K562 (cell line): ENCODE results near the gene RWDD3. TPM values are rescaled to one million over a fixed set of nuclear protein-coding genes. Genes with fewer than 3 reads are reported as not detected.
A peak's percentile ranks its signal among the peaks of the same experiment; 100 is the strongest.

Experiments
- ATAC-seq: fragments of 200-7000 bp; cut with Tn5 transposase; 3 replicates; pipeline ENCODE4 v1.9.1; 2020; ENCODE audit warnings: moderate library complexity
- BruUV-seq: library from RNA; stranded (reverse); fragments of 400-500 nt; replicated peaks from 2 replicates; lab custom pipeline; 2021; lab: Mats Ljungman, UMichigan
- CTCF ChIA-PET: fragments of 300-600 bp; formaldehyde crosslinking; extraction: SDS; loops from one replicate; lab custom pipeline; 2021; ENCODE audit warnings: low intra/inter-chr PET ratio; lab: Yijun Ruan, JAX
- POLR2A ChIA-PET: fragments of 300-600, 350-650 bp; sonication (Branson Sonifier 250); formaldehyde crosslinking; extraction: SDS; loops from one replicate; lab custom pipeline; 2021; ENCODE audit warnings: antibody characterized with exemption, inconsistent platforms; lab: Yijun Ruan, JAX
- DNase-seq, 4 experiments: peaks; one replicate each; pipeline versions ENCODE4 v3.0.0 to v3.0.0-alpha.2; 2011 to 2018; ENCODE audit warnings: low spot score in 3 of 4, mixed read lengths in 3 of 4; ENCODE audit errors: extremely low read depth in 1 of 4
- FAIRE-seq: peaks from 2 replicates; lab custom pipeline; 2011; peaks lifted over from hg19 to GRCh38; lab: Jason Lieb, UNC
- H2AFZ ChIP-seq: 2 replicates; pipeline ENCODE4 v1.6.0; 2011; ENCODE audit warnings: low read depth, low read length, control low read depth, inconsistent platforms
- H3K27ac ChIP-seq: fragments of 200-600 bp; 3 replicates; pipeline ENCODE4 v1.8.0; 2011; ENCODE audit warnings: low read depth, mild to moderate bottlenecking, control low read depth, inconsistent platforms, low read length, moderate library complexity, mixed read lengths; ENCODE audit errors: extremely low read depth
- H3K27me3 ChIP-seq, 2 experiments: fragments of 300-600 bp in 1 of 2; 2 replicates in 1 of 2; 3 replicates in 1 of 2; pipeline versions ENCODE4 v1.6.0 to v1.8.0; 2011; ENCODE audit warnings: inconsistent platforms in 2 of 2, low read length in 2 of 2, mild to moderate bottlenecking in 1 of 2, mixed read lengths in 1 of 2, moderate library complexity in 1 of 2; ENCODE audit not compliant: control insufficient read depth in 2 of 2, insufficient read depth in 2 of 2
- H3K36me3 ChIP-seq: fragments of 300-600 bp; 3 replicates; pipeline ENCODE4 v1.8.0; 2011; ENCODE audit warnings: mild to moderate bottlenecking, low read length, inconsistent platforms; ENCODE audit not compliant: control insufficient read depth, insufficient read depth
- H3K4me1 ChIP-seq, 2 experiments: fragments of 200-600 bp in 1 of 2; replicated peaks in 1 of 2; 2 replicates in 1 of 2; 3 replicates in 1 of 2; pipeline versions ENCODE4 v1.5.1 to v1.8.0; 2011; ENCODE audit warnings: inconsistent platforms in 2 of 2, low read length in 2 of 2, mild to moderate bottlenecking in 1 of 2, mixed read lengths in 1 of 2, moderate library complexity in 1 of 2; ENCODE audit not compliant: control insufficient read depth in 2 of 2, insufficient read depth in 2 of 2
- H3K4me2 ChIP-seq: 2 replicates; pipeline ENCODE4 v1.6.1; 2011; ENCODE audit warnings: low read length, control low read depth, inconsistent platforms, mixed read lengths; ENCODE audit not compliant: insufficient read depth
- H3K4me3 ChIP-seq: fragments of 200-600 bp; sonication (generic), shearing (Covaris generic); 2 replicates; pipeline ENCODE4 v1.5.1; 2016; ENCODE audit warnings: control low read depth, inconsistent platforms
- H3K79me2 ChIP-seq: fragments of 200-600 bp; 3 replicates; pipeline ENCODE4 v1.8.0; 2011; ENCODE audit warnings: low read length, inconsistent platforms; ENCODE audit not compliant: control insufficient read depth, insufficient read depth
- H3K9ac ChIP-seq, 2 experiments: 2 replicates each; pipeline versions ENCODE4 v1.6.0 to v1.6.1; 2011; ENCODE audit warnings: low read depth in 2 of 2, low read length in 2 of 2, control low read depth in 1 of 2, inconsistent platforms in 1 of 2, mild to moderate bottlenecking in 1 of 2, mixed read lengths in 1 of 2; ENCODE audit not compliant: insufficient read depth in 1 of 2
- H3K9me1 ChIP-seq: one replicate; pipeline ENCODE4 v1.6.0; 2011; ENCODE audit warnings: inconsistent platforms, mild to moderate bottlenecking, low read length, moderate library complexity; ENCODE audit not compliant: control insufficient read depth, insufficient read depth
- H3K9me3 ChIP-seq: replicated peaks from 2 replicates; pipeline ENCODE4 v1.5.1; 2011; ENCODE audit warnings: low read depth, low read length, inconsistent platforms; ENCODE audit not compliant: control insufficient read depth, insufficient read depth
- H4K20me1 ChIP-seq: replicated peaks from 2 replicates; pipeline ENCODE4 v1.6.1; 2011; ENCODE audit warnings: low read length, inconsistent platforms, mixed read lengths; ENCODE audit not compliant: control insufficient read depth, insufficient read depth
- C11orf30 ChIP-seq: fragments of 450-650 bp; IDR thresholded peaks from 2 replicates; pipeline ENCODE4 v1.6.1; 2016; ENCODE audit warnings: low read depth, mild to moderate bottlenecking
- KLF13 ChIP-seq: fragments of 450-650 bp; IDR thresholded peaks from 2 replicates; pipeline ENCODE4 v1.6.1; 2016; ENCODE audit warnings: missing genetic modification characterization, low read depth, mild to moderate bottlenecking, missing compliant biosample characterization, moderate library complexity, borderline replicate concordance
- NFE2 ChIP-seq: IDR thresholded peaks from 2 replicates; pipeline ENCODE4 v1.6.1; 2014; ENCODE audit warnings: antibody characterized with exemption, low read depth
- RBM34 ChIP-seq: fragments of 200-400 bp; formaldehyde crosslinking; IDR thresholded peaks from 2 replicates; pipeline ENCODE4 v1.6.1; 2018; ENCODE audit warnings: low read length, borderline replicate concordance; ENCODE audit not compliant: insufficient read depth
- SP2 ChIP-seq: IDR thresholded peaks from 2 replicates; pipeline ENCODE4 v1.6.1; 2011; ENCODE audit warnings: mild to moderate bottlenecking, low read depth, low read length, moderate library complexity; ENCODE audit not compliant: poor library complexity, severe bottlenecking; ENCODE audit errors: extremely low read depth
- ZFPM2 ChIP-seq: fragments of 250-450 bp; sonication (Bioruptor Pico); IDR thresholded peaks from 2 replicates; pipeline ENCODE4 v1.5.1; 2022; ENCODE audit warnings: mild to moderate bottlenecking
- in situ Hi-C: fragments of 300-500 bp; cut with MboI; formaldehyde crosslinking; loops from 4 replicates; pipeline ENCODE4 v1.15.0; 2018; ENCODE audit warnings: inconsistent platforms, mixed read lengths
- intact Hi-C: fragments of 100-400 bp; cut with micrococcal nuclease; formaldehyde crosslinking; loops from 2 replicates; pipeline ENCODE4 v1.14.2; 2022
- polyA plus RNA-seq, 8 experiments: library from polyadenylated mRNA; depleted of rRNA in 4 of 8; stranded (reverse) in 5 of 8; unstranded in 3 of 8; fragments of >200 nt; fragmentation: Nextera tagmentation in 2 of 8; fragmentation: Illumina TruSeq in 1 of 8; extraction: Ambion mirVana in 2 of 8; extraction: Trizol in 1 of 8; gene quantifications; 2 replicates each; pipeline versions ENCODE4 v1.2.1 to v1.2.3, GENCODE V29; 2011 to 2014; ENCODE audit warnings: inconsistent platforms in 1 of 8, missing spikeins in 1 of 8
- total RNA-seq, 7 experiments: library from RNA; depleted of rRNA in 6 of 7; stranded (reverse); fragments of >200 nt in 6 of 7; fragmentation: Illumina TruSeq in 2 of 7; extraction: Trizol in 2 of 7; gene quantifications; 2 replicates each; pipeline versions ENCODE4 v1.2.1 to v1.2.3, GENCODE V29; 2011 to 2021; ENCODE audit warnings: low replicate concordance in 1 of 7
- TF ChIP-seq, protein P1 (sequence below): fragments of 450-650 bp; IDR thresholded peaks from 2 replicates; pipeline ENCODE4 v1.7.0; 2016; ENCODE audit warnings: borderline replicate concordance
- TF ChIP-seq, protein P2 (sequence below): fragments of 200-400 bp; formaldehyde crosslinking; IDR thresholded peaks from 2 replicates; pipeline ENCODE4 v1.6.1; 2017; ENCODE audit warnings: mild to moderate bottlenecking, low read depth, low read length, moderate library complexity
- TF ChIP-seq, protein P3 (sequence below): sonication (generic); formaldehyde crosslinking; IDR thresholded peaks from 2 replicates; pipeline ENCODE4 v1.8.1; 2023; ENCODE audit warnings: missing genetic modification reagents, mild to moderate bottlenecking, borderline replicate concordance
- TF ChIP-seq, protein P4 (sequence below): sonication (generic); formaldehyde crosslinking; IDR thresholded peaks from 2 replicates; pipeline ENCODE4 v1.8.1; 2023; ENCODE audit warnings: mild to moderate bottlenecking, missing genetic modification reagents, moderate library complexity

Gene RWDD3
- total and polyA plus RNA-seq, 9 of the 15 experiments (the other 6 are each of a cell fraction or from before 2014, with no cell fraction given) = 21.6 to 65.0 (median 34.9) TPM

DNA sequence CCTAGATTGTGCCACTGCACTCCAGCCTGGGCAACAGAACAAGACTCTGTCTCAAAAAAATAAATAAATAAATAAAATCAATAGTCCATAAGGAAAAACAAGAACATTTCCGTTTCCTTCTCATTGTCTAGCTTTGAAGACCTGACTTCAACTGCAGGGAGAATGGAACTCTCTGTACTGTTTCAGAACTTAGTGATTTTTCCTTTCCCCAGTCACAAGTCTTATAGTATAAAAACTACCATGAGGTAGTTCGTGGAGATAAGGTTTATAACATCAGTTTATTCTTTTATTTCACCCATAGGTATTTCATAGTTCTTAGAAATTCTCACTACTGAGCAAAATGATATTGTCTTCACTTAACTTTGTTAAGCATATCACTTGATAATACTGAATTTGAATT is 11.4 kb upstream of the RWDD3 start (continued):
- TF ChIP-seq, protein P1, sequence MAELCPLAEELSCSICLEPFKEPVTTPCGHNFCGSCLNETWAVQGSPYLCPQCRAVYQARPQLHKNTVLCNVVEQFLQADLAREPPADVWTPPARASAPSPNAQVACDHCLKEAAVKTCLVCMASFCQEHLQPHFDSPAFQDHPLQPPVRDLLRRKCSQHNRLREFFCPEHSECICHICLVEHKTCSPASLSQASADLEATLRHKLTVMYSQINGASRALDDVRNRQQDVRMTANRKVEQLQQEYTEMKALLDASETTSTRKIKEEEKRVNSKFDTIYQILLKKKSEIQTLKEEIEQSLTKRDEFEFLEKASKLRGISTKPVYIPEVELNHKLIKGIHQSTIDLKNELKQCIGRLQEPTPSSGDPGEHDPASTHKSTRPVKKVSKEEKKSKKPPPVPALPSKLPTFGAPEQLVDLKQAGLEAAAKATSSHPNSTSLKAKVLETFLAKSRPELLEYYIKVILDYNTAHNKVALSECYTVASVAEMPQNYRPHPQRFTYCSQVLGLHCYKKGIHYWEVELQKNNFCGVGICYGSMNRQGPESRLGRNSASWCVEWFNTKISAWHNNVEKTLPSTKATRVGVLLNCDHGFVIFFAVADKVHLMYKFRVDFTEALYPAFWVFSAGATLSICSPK = no peak
- TF ChIP-seq, protein P2, sequence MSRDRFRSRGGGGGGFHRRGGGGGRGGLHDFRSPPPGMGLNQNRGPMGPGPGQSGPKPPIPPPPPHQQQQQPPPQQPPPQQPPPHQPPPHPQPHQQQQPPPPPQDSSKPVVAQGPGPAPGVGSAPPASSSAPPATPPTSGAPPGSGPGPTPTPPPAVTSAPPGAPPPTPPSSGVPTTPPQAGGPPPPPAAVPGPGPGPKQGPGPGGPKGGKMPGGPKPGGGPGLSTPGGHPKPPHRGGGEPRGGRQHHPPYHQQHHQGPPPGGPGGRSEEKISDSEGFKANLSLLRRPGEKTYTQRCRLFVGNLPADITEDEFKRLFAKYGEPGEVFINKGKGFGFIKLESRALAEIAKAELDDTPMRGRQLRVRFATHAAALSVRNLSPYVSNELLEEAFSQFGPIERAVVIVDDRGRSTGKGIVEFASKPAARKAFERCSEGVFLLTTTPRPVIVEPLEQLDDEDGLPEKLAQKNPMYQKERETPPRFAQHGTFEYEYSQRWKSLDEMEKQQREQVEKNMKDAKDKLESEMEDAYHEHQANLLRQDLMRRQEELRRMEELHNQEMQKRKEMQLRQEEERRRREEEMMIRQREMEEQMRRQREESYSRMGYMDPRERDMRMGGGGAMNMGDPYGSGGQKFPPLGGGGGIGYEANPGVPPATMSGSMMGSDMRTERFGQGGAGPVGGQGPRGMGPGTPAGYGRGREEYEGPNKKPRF = no peak

DNA sequence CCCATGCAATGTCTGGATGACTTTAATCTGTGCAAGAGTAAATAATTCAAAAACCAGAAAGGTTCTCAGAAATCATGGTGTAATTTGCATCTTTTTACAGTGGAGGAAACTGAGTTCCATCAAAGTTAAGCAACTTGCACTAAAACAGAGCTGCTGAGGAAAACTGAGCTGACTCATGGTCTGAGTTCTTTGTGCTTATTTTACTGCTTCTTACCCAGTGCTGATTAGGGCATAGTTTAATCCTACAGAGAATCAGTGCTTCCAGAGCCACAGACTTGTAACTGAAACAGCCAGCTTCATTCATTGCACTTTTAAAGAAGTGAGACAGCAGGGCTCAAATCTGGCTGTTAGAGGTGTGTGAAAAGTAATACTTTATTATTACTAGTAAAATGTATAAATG is 10.9 kb upstream of the RWDD3 start:
- no peak for DNase-seq
- Histone ChIP-seq H3K4me1 (no peaks in the 10 kb centered on the region), H3K9me3 (no peaks in the 10 kb centered on the region), H3K4me2 (no peak overlapping the region), H3K4me3 (no peak overlapping the region), H3K9ac (no peak overlapping the region), H3K27me3 (no peaks in the 10 kb centered on the region), H4K20me1 (no peaks in the 10 kb centered on the region), H3K27ac (no peak overlapping the region), H3K79me2 (no peaks in the 10 kb centered on the region), H2AFZ (no peak overlapping the region), H3K36me3 (no peaks in the 10 kb centered on the region), H3K9me1 (no peaks in the 10 kb centered on the region)
- POLR2A ChIA-PET = interaction anchor here (0.6 to 1.7 kb wide), 4 partner anchors 11 to 81 kb away, joined by 3 to 7 read pairs (median 4); partner anchors contain the start of gene RWDD3
- no TSS peak for BruUV-seq
- peak; percentile 53; the same call in 2 of the 3 replicates for ATAC-seq
- intact Hi-C loops = no loop called here
- CTCF ChIA-PET = no interaction called here
- peak; percentile 77 for FAIRE-seq
- in situ Hi-C loops = no loop called here
- no peak for TF ChIP-seq RBM34
- TF ChIP-seq KLF13 (tag) = no peak
- TF ChIP-seq, protein P3, sequence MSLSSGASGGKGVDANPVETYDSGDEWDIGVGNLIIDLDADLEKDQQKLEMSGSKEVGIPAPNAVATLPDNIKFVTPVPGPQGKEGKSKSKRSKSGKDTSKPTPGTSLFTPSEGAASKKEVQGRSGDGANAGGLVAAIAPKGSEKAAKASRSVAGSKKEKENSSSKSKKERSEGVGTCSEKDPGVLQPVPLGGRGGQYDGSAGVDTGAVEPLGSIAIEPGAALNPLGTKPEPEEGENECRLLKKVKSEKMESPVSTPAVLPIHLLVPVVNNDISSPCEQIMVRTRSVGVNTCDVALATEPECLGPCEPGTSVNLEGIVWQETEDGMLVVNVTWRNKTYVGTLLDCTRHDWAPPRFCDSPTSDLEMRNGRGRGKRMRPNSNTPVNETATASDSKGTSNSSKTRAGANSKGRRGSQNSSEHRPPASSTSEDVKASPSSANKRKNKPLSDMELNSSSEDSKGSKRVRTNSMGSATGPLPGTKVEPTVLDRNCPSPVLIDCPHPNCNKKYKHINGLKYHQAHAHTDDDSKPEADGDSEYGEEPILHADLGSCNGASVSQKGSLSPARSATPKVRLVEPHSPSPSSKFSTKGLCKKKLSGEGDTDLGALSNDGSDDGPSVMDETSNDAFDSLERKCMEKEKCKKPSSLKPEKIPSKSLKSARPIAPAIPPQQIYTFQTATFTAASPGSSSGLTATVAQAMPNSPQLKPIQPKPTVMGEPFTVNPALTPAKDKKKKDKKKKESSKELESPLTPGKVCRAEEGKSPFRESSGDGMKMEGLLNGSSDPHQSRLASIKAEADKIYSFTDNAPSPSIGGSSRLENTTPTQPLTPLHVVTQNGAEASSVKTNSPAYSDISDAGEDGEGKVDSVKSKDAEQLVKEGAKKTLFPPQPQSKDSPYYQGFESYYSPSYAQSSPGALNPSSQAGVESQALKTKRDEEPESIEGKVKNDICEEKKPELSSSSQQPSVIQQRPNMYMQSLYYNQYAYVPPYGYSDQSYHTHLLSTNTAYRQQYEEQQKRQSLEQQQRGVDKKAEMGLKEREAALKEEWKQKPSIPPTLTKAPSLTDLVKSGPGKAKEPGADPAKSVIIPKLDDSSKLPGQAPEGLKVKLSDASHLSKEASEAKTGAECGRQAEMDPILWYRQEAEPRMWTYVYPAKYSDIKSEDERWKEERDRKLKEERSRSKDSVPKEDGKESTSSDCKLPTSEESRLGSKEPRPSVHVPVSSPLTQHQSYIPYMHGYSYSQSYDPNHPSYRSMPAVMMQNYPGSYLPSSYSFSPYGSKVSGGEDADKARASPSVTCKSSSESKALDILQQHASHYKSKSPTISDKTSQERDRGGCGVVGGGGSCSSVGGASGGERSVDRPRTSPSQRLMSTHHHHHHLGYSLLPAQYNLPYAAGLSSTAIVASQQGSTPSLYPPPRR (CRISPR knock-in tag) = no peak
- peak; percentile 21; the same call in 1 of the 2 replicates for TF ChIP-seq C11orf30
- peak; percentile 18; the same call in 1 of the 2 replicates for TF ChIP-seq NFE2
- no peak for TF ChIP-seq SP2
- TF ChIP-seq ZFPM2 (CRISPR knock-in tag) = no peak
- TF ChIP-seq, protein P4, sequence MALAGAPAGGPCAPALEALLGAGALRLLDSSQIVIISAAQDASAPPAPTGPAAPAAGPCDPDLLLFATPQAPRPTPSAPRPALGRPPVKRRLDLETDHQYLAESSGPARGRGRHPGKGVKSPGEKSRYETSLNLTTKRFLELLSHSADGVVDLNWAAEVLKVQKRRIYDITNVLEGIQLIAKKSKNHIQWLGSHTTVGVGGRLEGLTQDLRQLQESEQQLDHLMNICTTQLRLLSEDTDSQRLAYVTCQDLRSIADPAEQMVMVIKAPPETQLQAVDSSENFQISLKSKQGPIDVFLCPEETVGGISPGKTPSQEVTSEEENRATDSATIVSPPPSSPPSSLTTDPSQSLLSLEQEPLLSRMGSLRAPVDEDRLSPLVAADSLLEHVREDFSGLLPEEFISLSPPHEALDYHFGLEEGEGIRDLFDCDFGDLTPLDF (CRISPR knock-in tag) = no peak
